ENCODE data around the gene NAALADL2.
"Not testable (repeated sequence)": the region's sequence is repeated elsewhere in the genome, so short reads cannot be mapped to it uniquely, and the experiment has no call there.

DNA sequence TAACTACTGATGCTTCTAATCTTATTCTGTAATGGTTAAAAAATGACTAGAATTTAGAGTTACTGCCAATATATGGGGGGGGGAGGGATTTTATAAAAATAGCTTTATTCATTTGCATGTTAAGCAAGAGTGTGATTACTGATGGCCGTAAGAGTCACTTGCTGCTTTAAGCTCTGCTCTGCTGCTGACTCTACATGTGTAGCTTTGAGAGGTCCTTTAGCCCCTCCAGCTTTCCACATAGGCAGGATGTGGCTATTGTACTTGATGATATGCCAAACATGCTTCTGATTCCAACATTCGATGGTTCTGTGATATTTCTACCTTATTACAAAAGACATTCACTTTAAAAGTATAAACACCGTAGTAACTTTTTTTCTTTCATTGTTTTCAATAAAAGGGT lies 511.3 kb downstream of the NAALADL2 start:
- TF ChIP-seq CTCF (conservative IDR thresholded peaks at IDR 0.05); ZFX (IDR thresholded peaks at IDR 0.05): not testable (repeated sequence)
